ENCODE measurements around the gene GNG7.
A peak's percentile ranks its signal among the peaks of the same experiment; 100 is the strongest.

Gene GNG7

GRCh38 chr19:2492870-2493269 lies 209.6 kb downstream of the GNG7 start:
- H3K36me3 ChIP-seq (ENCODE audit: insufficient read depth, low read length) = no peaks in the 10 kb centered on the region
- no peak overlapping the region for H3K27ac ChIP-seq (ENCODE audit: low read length)
- no peak overlapping the region for H3K9ac ChIP-seq (ENCODE audit: low read depth, low read length)
- H3K9me3 ChIP-seq (ENCODE audit: insufficient read depth, low read length, severe bottlenecking) = no peaks in the 10 kb centered on the region
- no peaks in the 10 kb centered on the region for H4K20me1 ChIP-seq (ENCODE audit: insufficient read depth, low read length)
- ATAC-seq (ENCODE audit: insufficient read depth, low read depth) = peak; percentile 27; the same call in 1 of the 3 replicates
- TF ChIP-seq EZH2 (IDR thresholded peaks at IDR 0.05; ENCODE audit: borderline replicate concordance, low read depth, low read length, severe bottlenecking) = no peak
- no peak for TF ChIP-seq CTCF (IDR thresholded peaks at IDR 0.05; ENCODE audit: borderline replicate concordance, extremely low read depth, low read length, poor library complexity, severe bottlenecking)
- no peak overlapping the region for H3K4me2 ChIP-seq (ENCODE audit: insufficient read depth, low read length)
- no peak overlapping the region for H2AFZ ChIP-seq (ENCODE audit: low read depth, low read length)
- DNase-seq = peak; percentile 26
- no peaks in the 10 kb centered on the region for H3K27me3 ChIP-seq (ENCODE audit: insufficient read depth, low read length, poor library complexity)
- H3K4me3 ChIP-seq (ENCODE audit: low read depth in 1 of 2, low read length in 2 of 2) = no peak overlapping the region
- no peaks in the 10 kb centered on the region for H3K79me2 ChIP-seq (ENCODE audit: insufficient read depth, low read length)
- no peaks in the 10 kb centered on the region for H3K4me1 ChIP-seq (ENCODE audit: insufficient read depth, low read length)

- DNase-seq = no peak
- Histone ChIP-seq H3K4me3 (ENCODE audit: low read depth in 1 of 2, low read length in 2 of 2) (no peak overlapping the region), H3K4me2 (ENCODE audit: insufficient read depth, low read length) (no peak overlapping the region), H3K36me3 (ENCODE audit: insufficient read depth, low read length) (no peaks in the 10 kb centered on the region), H4K20me1 (ENCODE audit: insufficient read depth, low read length) (no peaks in the 10 kb centered on the region), H3K4me1 (ENCODE audit: insufficient read depth, low read length) (no peaks in the 10 kb centered on the region), H3K9me3 (ENCODE audit: insufficient read depth, low read length, severe bottlenecking) (no peaks in the 10 kb centered on the region), H3K79me2 (ENCODE audit: insufficient read depth, low read length) (no peaks in the 10 kb centered on the region), H2AFZ (ENCODE audit: low read depth, low read length) (no peak overlapping the region), H3K9ac (ENCODE audit: low read depth, low read length) (no peak overlapping the region), H3K27me3 (ENCODE audit: insufficient read depth, low read length, poor library complexity) (no peaks in the 10 kb centered on the region), H3K27ac (ENCODE audit: low read length) (no peak overlapping the region)
- TF ChIP-seq EZH2 (IDR thresholded peaks at IDR 0.05; ENCODE audit: borderline replicate concordance, low read depth, low read length, severe bottlenecking) = no peak
- no peak for TF ChIP-seq CTCF (IDR thresholded peaks at IDR 0.05; ENCODE audit: borderline replicate concordance, extremely low read depth, low read length, poor library complexity, severe bottlenecking)
- ATAC-seq (ENCODE audit: insufficient read depth, low read depth) = no peak
Measured at GRCh38 chr19:2491130-2491801, 211.2 kb downstream of the GNG7 start.

- H3K27me3 ChIP-seq (ENCODE audit: insufficient read depth, low read length, poor library complexity) = no peaks in the 10 kb centered on the region
- no peak overlapping the region for H2AFZ ChIP-seq (ENCODE audit: low read depth, low read length)
- H3K36me3 ChIP-seq (ENCODE audit: insufficient read depth, low read length) = no peaks in the 10 kb centered on the region
- no peaks in the 10 kb centered on the region for H3K4me1 ChIP-seq (ENCODE audit: insufficient read depth, low read length)
- H3K4me3 ChIP-seq (ENCODE audit: low read depth in 1 of 2, low read length in 2 of 2) = no peak overlapping the region
- TF ChIP-seq CTCF (IDR thresholded peaks at IDR 0.05; ENCODE audit: borderline replicate concordance, extremely low read depth, low read length, poor library complexity, severe bottlenecking) (no peak), EZH2 (IDR thresholded peaks at IDR 0.05; ENCODE audit: borderline replicate concordance, low read depth, low read length, severe bottlenecking) (no peak)
- H4K20me1 ChIP-seq (ENCODE audit: insufficient read depth, low read length) = no peaks in the 10 kb centered on the region
- no peaks in the 10 kb centered on the region for H3K9me3 ChIP-seq (ENCODE audit: insufficient read depth, low read length, severe bottlenecking)
- no peaks in the 10 kb centered on the region for H3K79me2 ChIP-seq (ENCODE audit: insufficient read depth, low read length)
- no peak overlapping the region for H3K9ac ChIP-seq (ENCODE audit: low read depth, low read length)
- H3K27ac ChIP-seq (ENCODE audit: low read length) = no peak overlapping the region
- H3K4me2 ChIP-seq (ENCODE audit: insufficient read depth, low read length) = no peak overlapping the region
- DNase-seq (no peak), ATAC-seq (ENCODE audit: insufficient read depth, low read depth) (no peak)
Measured at GRCh38 chr19:2490659-2491058, 211.8 kb downstream of the GNG7 start.
